OCI-LY7 (cell line): ENCODE measurements around the gene NRDC. TPM values are rescaled to one million over a fixed set of nuclear protein-coding genes. Genes with fewer than 3 reads are reported as not detected.

Experiments
- BruUV-seq: library from RNA; stranded (reverse); fragments of 400-500 nt; replicated peaks from 2 replicates; lab custom pipeline; 2021; lab: Mats Ljungman, UMichigan
- CTCF ChIA-PET: fragments of 300-600 bp; sonication (Branson Sonifier 250); formaldehyde crosslinking; loops from one replicate; lab custom pipeline; 2022; ENCODE audit warnings: antibody characterized with exemption; ENCODE audit not compliant: unreplicated experiment; lab: Charles Lee
- POLR2A ChIA-PET: fragments of 300-600 bp; sonication (Branson Sonifier 250); formaldehyde crosslinking; loops from one replicate; lab custom pipeline; 2022; ENCODE audit warnings: antibody characterized with exemption; lab: Charles Lee
- DNase-seq: peaks from one replicate; pipeline ENCODE4 v3.0.0-alpha.2; 2015; ENCODE audit warnings: low spot score
- H2AFZ ChIP-seq: fragments of 200-600 bp; sonication (generic), shearing (Covaris generic); 2 replicates; pipeline ENCODE4 v1.6.1; 2014; ENCODE audit warnings: mild to moderate bottlenecking, antibody characterized with exemption, low read length, moderate library complexity
- H3K27ac ChIP-seq: fragments of 200-600 bp; sonication (generic); 2 replicates; pipeline ENCODE4 v1.5.1; 2014; ENCODE audit warnings: mixed run types, low read depth, mild to moderate bottlenecking, moderate library complexity, low read length, inconsistent platforms; ENCODE audit not compliant: poor library complexity, severe bottlenecking
- H3K36me3 ChIP-seq: fragments of 200-600 bp; sonication (generic); 2 replicates; pipeline ENCODE4 v1.6.1; 2014; ENCODE audit warnings: mild to moderate bottlenecking, antibody characterized with exemption, low read length, moderate library complexity, mixed read lengths; ENCODE audit not compliant: insufficient read depth
- H3K4me1 ChIP-seq: fragments of 200-600 bp; sonication (generic); 2 replicates; pipeline ENCODE4 v1.5.1; 2014; ENCODE audit warnings: mild to moderate bottlenecking, low read length; ENCODE audit not compliant: insufficient read depth, poor library complexity, severe bottlenecking
- H3K4me2 ChIP-seq: fragments of 200-600 bp; sonication (generic); 2 replicates; pipeline ENCODE4 v1.6.1; 2014; ENCODE audit warnings: mild to moderate bottlenecking, low read length
- H3K4me3 ChIP-seq: fragments of 200-600 bp; sonication (generic); 2 replicates; pipeline ENCODE4 v1.5.1; 2014; ENCODE audit warnings: mild to moderate bottlenecking, low read depth, low read length; ENCODE audit not compliant: poor library complexity, severe bottlenecking
- H3K79me2 ChIP-seq: fragments of 200-600 bp; sonication (generic); 2 replicates; pipeline ENCODE4 v1.6.1; 2016; ENCODE audit warnings: low read depth, mild to moderate bottlenecking, low read length, moderate library complexity, mixed read lengths; ENCODE audit not compliant: insufficient read depth
- H3K9me2 ChIP-seq: fragments of 200-600 bp; sonication (generic); 2 replicates; pipeline ENCODE4 v1.6.1; 2016; ENCODE audit warnings: mild to moderate bottlenecking, low read length, mixed read lengths; ENCODE audit not compliant: insufficient read depth
- H3K9me3 ChIP-seq: fragments of 200-600 bp; sonication (generic); 2 replicates; pipeline ENCODE4 v1.6.1; 2014; ENCODE audit warnings: mild to moderate bottlenecking, mixed run types, low read length, mixed read lengths
- H4K20me1 ChIP-seq: fragments of 200-600 bp; sonication (generic); 2 replicates; pipeline ENCODE4 v1.6.1; 2014; ENCODE audit warnings: mild to moderate bottlenecking, antibody characterized with exemption, low read length, moderate library complexity, mixed read lengths; ENCODE audit not compliant: insufficient read depth
- CTCF ChIP-seq: fragments of 200-600 bp; sonication (generic); conservative IDR thresholded peaks from 2 replicates; pipeline ENCODE4 v1.5.1; 2014; ENCODE audit warnings: mild to moderate bottlenecking, antibody characterized with exemption, low read length, moderate library complexity, mixed read lengths
- EZH2phosphoT487 ChIP-seq: fragments of 200-600 bp; sonication (generic); IDR thresholded peaks from 2 replicates; pipeline ENCODE4 v1.6.1; 2018; ENCODE audit warnings: low read depth, borderline replicate concordance, mild to moderate bottlenecking, mixed run types, antibody characterized with exemption, low read length, moderate library complexity, mixed read lengths
- intact Hi-C: fragments of 100-400 bp; cut with micrococcal nuclease; formaldehyde crosslinking; loops from one replicate; pipeline ENCODE4 v1.10.0; 2022; ENCODE audit not compliant: unreplicated experiment
- total RNA-seq, 2 experiments: library from RNA; depleted of rRNA in 1 of 2; stranded (reverse); fragments of >200 nt in 1 of 2; shearing (Covaris generic) in 1 of 2; gene quantifications; 2 replicates each; pipeline ENCODE4 v1.2.3, GENCODE V29; 2014 to 2022

Gene NRDC
- total RNA-seq, 2 experiments from 2014 or later, result 48.0 to 162 TPM

DNA sequence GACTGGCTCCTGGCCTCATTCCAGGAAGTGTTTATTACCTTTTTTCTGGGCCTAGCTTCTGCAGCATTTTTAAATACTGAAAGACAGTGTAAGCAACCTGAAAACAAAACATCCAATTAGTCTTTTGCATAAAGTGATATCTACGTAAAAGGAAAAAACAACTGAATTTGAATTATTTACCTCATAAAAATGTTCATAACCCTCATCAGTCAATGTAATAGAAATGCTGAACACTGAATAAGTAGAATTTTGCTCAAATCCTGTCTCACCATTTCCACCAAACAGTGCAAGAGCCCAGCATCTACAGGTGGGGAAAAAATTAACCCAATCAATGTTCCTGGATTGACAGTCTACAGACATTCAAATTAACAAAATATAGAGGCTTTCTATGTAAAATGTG, 64.0 kb downstream of the NRDC start:
- Histone ChIP-seq H3K4me3 (no peak overlapping the region), H3K79me2 (no peaks in the 10 kb centered on the region), H3K4me2 (no peak overlapping the region), H4K20me1 (no peaks in the 10 kb centered on the region), H3K27ac (no peak overlapping the region), H3K4me1 (no peaks in the 10 kb centered on the region), H3K36me3 (peaks cover 85% of the 10 kb centered on the region), H3K9me3 (no peaks in the 10 kb centered on the region), H3K9me2 (no peaks in the 10 kb centered on the region), H2AFZ (no peak overlapping the region)
- DNase-seq, result no peak
- CTCF ChIA-PET, result no interaction called here
- intact Hi-C loops, result no loop called here
- BruUV-seq, result no TSS peak
- TF ChIP-seq CTCF (no peak), EZH2phosphoT487 (no peak)
- POLR2A ChIA-PET, result no interaction called here

DNA sequence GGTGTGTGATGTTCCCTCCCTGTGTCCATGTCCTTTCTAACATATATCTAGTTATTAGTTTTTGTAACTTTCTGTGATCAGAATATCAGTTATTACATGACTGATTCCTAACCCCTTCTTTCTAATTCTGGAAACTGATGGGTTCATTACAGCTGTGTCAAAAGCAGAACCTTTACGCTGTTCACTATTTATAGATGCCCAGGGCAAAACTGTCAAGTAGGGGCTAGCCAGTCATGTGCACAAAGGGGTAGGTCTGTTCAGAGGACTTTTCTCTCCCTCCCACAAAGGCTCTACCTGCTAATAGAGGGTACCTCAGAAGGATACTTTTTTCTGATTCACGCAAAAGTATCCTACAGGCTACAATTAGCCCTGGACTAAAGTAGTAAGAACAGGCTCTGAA, 79.2 kb downstream of the NRDC start:
- Histone ChIP-seq H3K4me2 (no peak overlapping the region), H4K20me1 (no peaks in the 10 kb centered on the region), H3K27ac (no peak overlapping the region), H3K4me3 (no peak overlapping the region), H2AFZ (no peak overlapping the region), H3K79me2 (no peaks in the 10 kb centered on the region), H3K36me3 (peaks cover 77% of the 10 kb centered on the region), H3K4me1 (no peaks in the 10 kb centered on the region), H3K9me3 (no peaks in the 10 kb centered on the region), H3K9me2 (no peaks in the 10 kb centered on the region)
- ChIA-PET CTCF (no interaction called here), POLR2A (no interaction called here)
- intact Hi-C loops, result no loop called here
- BruUV-seq, result no TSS peak
- no peak for DNase-seq
- TF ChIP-seq CTCF (no peak), EZH2phosphoT487 (no peak)

DNA sequence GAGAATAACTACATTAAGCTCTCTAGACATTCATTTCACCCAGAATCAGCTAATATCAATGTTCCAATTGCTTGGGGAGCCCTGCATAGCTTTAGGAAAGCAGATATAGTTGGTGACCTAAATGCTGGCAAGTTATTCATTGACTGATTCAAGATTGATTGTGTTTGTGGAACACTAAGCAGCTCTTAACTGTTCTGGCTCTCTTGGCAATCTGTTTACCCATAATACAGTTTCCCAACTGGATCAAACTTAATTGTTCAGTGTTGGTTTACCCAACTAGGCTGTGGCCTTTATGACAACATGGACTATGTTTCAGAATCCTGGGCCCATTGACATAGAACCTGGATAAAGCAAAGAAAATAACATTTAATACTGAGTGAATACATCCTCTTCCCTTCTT, 83.7 kb downstream of the NRDC start:
- Histone ChIP-seq H2AFZ (no peak overlapping the region), H3K4me1 (no peaks in the 10 kb centered on the region), H3K9me2 (no peaks in the 10 kb centered on the region), H3K36me3 (peaks cover 84% of the 10 kb centered on the region), H4K20me1 (no peaks in the 10 kb centered on the region), H3K9me3 (no peaks in the 10 kb centered on the region), H3K27ac (no peak overlapping the region), H3K4me2 (no peak overlapping the region), H3K4me3 (no peak overlapping the region), H3K79me2 (no peaks in the 10 kb centered on the region)
- DNase-seq, result no peak
- TF ChIP-seq EZH2phosphoT487 (no peak), CTCF (no peak)
- BruUV-seq, result no TSS peak
- CTCF ChIA-PET, result no interaction called here
- intact Hi-C loops, result no loop called here
- POLR2A ChIA-PET, result no interaction called here
